Globus pallidus (tissue), 1 donor: ENCODE results near the gene ALDOC.
"Not testable (repeated sequence)": the region's sequence is repeated elsewhere in the genome, so short reads cannot be mapped to it uniquely, and the experiment has no call there.

Source experiments
- DNase-seq: peaks from one replicate; pipeline ENCODE4 v3.0.0-alpha.2; 2015; ENCODE audit warnings: low spot score

ALDOC gene

GRCh38 chr17:28582513-28582912 lies 5.8 kb upstream of the ALDOC start:
- no peak for DNase-seq

GRCh38 chr17:28580959-28581358 lies 4.3 kb upstream of the ALDOC start:
- DNase-seq: no peak

- no peak for DNase-seq
Observed at GRCh38 chr17:28579526-28579925, 2.8 kb upstream of the ALDOC start.

GRCh38 chr17:28578246-28579195 lies 1.8 kb upstream of the ALDOC start:
- no peak for DNase-seq

- DNase-seq: no peak
Observed at GRCh38 chr17:28577466-28577824, 750 bp upstream of the ALDOC start.

- not testable (repeated sequence) for DNase-seq
Observed at GRCh38 chr17:28576016-28576415, 679 bp downstream of the ALDOC start.

GRCh38 chr17:28575126-28575795 lies 1.4 kb downstream of the ALDOC start:
- DNase-seq: peak; percentile 70

GRCh38 chr17:28574526-28574925 lies 2.2 kb downstream of the ALDOC start:
- DNase-seq: no peak

GRCh38 chr17:28573966-28574480 lies 2.7 kb downstream of the ALDOC start:
- DNase-seq: no peak

- DNase-seq: no peak
Observed at GRCh38 chr17:28573521-28573920, 3.2 kb downstream of the ALDOC start.

GRCh38 chr17:28573040-28573380 lies 3.7 kb downstream of the ALDOC start:
- DNase-seq: no peak

GRCh38 chr17:28572259-28573039 lies 4.2 kb downstream of the ALDOC start:
- no peak for DNase-seq

- DNase-seq: peak; percentile 95
Observed at GRCh38 chr17:28571361-28572122, 5.2 kb downstream of the ALDOC start, which contains the start of gene PIGS. Gene PIGS, minus strand, starts transcription at chr17:28571524. Its CDS starts 28 bp downstream, at chr17:28571496.

- DNase-seq: peak; percentile 31
Observed at GRCh38 chr17:28570716-28571360, 5.9 kb downstream of the ALDOC start.

- DNase-seq: no peak
Observed at GRCh38 chr17:28569446-28569845, 7.2 kb downstream of the ALDOC start.

- DNase-seq: no peak
Observed at GRCh38 chr17:28567604-28568003, 9.1 kb downstream of the ALDOC start.

- no peak for DNase-seq
Observed at GRCh38 chr17:28563475-28563874, 13.2 kb downstream of the ALDOC start.

GRCh38 chr17:28555022-28555421 lies 21.7 kb downstream of the ALDOC start:
- DNase-seq: no peak

GRCh38 chr17:28554565-28554964 lies 22.1 kb downstream of the ALDOC start:
- no peak for DNase-seq

- DNase-seq: no peak
Observed at GRCh38 chr17:28553000-28553505, 23.6 kb downstream of the ALDOC start.
